ENCODE measurements around the gene C2orf49.

Gene C2orf49

DNA sequence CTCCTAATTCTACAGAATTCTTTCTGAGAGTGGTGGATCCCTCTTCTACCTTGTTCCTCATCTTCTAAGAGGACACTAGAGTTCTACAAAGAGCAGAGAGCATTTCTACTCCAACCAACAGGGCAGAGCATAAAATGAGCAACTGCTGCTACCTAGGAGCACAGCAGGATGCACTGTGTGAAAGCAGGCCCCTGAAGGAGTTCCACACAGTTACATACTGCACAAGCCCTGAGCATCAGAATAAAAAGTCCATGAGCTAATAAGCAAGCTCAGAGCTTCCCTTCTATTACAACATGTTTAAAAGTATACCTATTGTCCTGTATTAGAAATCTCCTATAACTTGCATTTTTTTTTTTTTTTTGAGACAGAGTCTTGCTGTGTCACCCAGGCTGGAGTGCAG lies 53.1 kb downstream of the C2orf49 start:
- Histone ChIP-seq H3K9me3 (ENCODE audit: insufficient read depth, low read length, severe bottlenecking) (no peaks in the 10 kb centered on the region), H3K27ac (ENCODE audit: low read length) (no peak overlapping the region), H3K79me2 (ENCODE audit: insufficient read depth, low read length) (no peaks in the 10 kb centered on the region), H3K36me3 (ENCODE audit: insufficient read depth, low read length) (no peaks in the 10 kb centered on the region), H3K4me3 (ENCODE audit: low read depth in 1 of 2, low read length in 2 of 2) (no peak overlapping the region), H3K9ac (ENCODE audit: low read depth, low read length) (no peak overlapping the region), H4K20me1 (ENCODE audit: insufficient read depth, low read length) (no peaks in the 10 kb centered on the region), H2AFZ (ENCODE audit: low read depth, low read length) (no peak overlapping the region), H3K27me3 (ENCODE audit: insufficient read depth, low read length, poor library complexity) (no peaks in the 10 kb centered on the region), H3K4me2 (ENCODE audit: insufficient read depth, low read length) (no peak overlapping the region), H3K4me1 (ENCODE audit: insufficient read depth, low read length) (no peaks in the 10 kb centered on the region)
- no peak for TF ChIP-seq EZH2 (IDR thresholded peaks at IDR 0.05; ENCODE audit: borderline replicate concordance, low read depth, low read length, severe bottlenecking)
- no peak for TF ChIP-seq CTCF (IDR thresholded peaks at IDR 0.05; ENCODE audit: borderline replicate concordance, extremely low read depth, low read length, poor library complexity, severe bottlenecking)
- DNase-seq (no peak), ATAC-seq (ENCODE audit: insufficient read depth, low read depth) (no peak)

- no peak overlapping the region for H3K9ac ChIP-seq (ENCODE audit: low read depth, low read length)
- H3K4me2 ChIP-seq (ENCODE audit: insufficient read depth, low read length), result no peak overlapping the region
- ATAC-seq (ENCODE audit: insufficient read depth, low read depth), result no peak
- no peak overlapping the region for H2AFZ ChIP-seq (ENCODE audit: low read depth, low read length)
- no peaks in the 10 kb centered on the region for H3K4me1 ChIP-seq (ENCODE audit: insufficient read depth, low read length)
- TF ChIP-seq EZH2 (IDR thresholded peaks at IDR 0.05; ENCODE audit: borderline replicate concordance, low read depth, low read length, severe bottlenecking), result no peak
- TF ChIP-seq CTCF (IDR thresholded peaks at IDR 0.05; ENCODE audit: borderline replicate concordance, extremely low read depth, low read length, poor library complexity, severe bottlenecking), result no peak
- no peak overlapping the region for H3K27ac ChIP-seq (ENCODE audit: low read length)
- H3K9me3 ChIP-seq (ENCODE audit: insufficient read depth, low read length, severe bottlenecking), result no peaks in the 10 kb centered on the region
- DNase-seq, result no peak
- H3K27me3 ChIP-seq (ENCODE audit: insufficient read depth, low read length, poor library complexity), result peaks cover 3% of the 10 kb centered on the region
- no peaks in the 10 kb centered on the region for H3K36me3 ChIP-seq (ENCODE audit: insufficient read depth, low read length)
- no peak overlapping the region for H3K4me3 ChIP-seq (ENCODE audit: low read depth in 1 of 2, low read length in 2 of 2)
- H3K79me2 ChIP-seq (ENCODE audit: insufficient read depth, low read length), result no peaks in the 10 kb centered on the region
- no peaks in the 10 kb centered on the region for H4K20me1 ChIP-seq (ENCODE audit: insufficient read depth, low read length)
Observed at GRCh38 chr2:105391058-105391627, 53.8 kb downstream of the C2orf49 start.

DNA sequence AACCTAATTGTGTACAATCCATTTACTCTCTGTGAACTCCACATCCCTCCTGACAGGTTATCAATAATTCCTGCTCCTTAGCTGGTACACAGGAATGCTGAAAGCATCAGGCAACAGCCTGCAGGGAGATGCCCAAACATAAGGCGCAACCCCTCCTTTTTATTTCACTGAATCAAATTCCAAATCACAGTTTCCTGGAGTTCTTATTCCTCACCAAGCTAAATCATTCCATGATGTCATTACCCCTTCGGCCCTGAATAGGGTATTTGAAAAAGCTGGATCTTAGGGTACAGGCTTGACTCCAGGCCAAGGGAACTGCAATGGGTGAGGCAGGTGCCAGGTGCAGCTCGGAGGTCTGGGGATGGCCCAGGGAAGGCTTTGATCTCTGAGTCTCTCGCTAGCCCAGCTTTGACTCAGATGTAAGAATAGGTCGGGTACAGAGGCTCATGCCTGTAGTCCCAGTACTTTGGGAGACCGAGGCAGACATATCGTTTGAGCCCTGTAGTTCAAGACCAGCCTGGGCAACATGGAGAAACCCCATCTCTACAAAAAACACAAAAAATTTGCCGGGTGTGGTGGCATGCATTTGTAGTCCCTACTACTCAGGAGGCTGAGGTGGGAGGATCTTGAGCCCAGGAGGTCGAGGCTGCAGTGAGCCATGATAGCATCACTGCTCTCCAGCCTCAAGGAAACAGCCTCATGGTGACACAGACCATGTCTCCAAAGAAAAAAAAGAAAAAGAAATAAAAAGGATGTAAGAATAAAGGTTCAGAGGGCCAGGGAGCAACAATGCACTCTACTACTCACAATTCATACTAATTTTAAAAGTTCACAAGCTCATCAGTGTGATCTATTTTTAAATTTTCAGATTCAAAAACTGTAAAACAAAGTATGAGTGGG lies 54.7 kb downstream of the C2orf49 start:
- Histone ChIP-seq H3K4me2 (ENCODE audit: insufficient read depth, low read length) (no peak overlapping the region), H4K20me1 (ENCODE audit: insufficient read depth, low read length) (no peaks in the 10 kb centered on the region), H3K9me3 (ENCODE audit: insufficient read depth, low read length, severe bottlenecking) (no peaks in the 10 kb centered on the region), H3K4me3 (ENCODE audit: low read depth in 1 of 2, low read length in 2 of 2) (no peak overlapping the region), H3K9ac (ENCODE audit: low read depth, low read length) (no peak overlapping the region), H3K4me1 (ENCODE audit: insufficient read depth, low read length) (no peaks in the 10 kb centered on the region), H3K27ac (ENCODE audit: low read length) (no peak overlapping the region), H3K79me2 (ENCODE audit: insufficient read depth, low read length) (no peaks in the 10 kb centered on the region), H2AFZ (ENCODE audit: low read depth, low read length) (no peak overlapping the region), H3K27me3 (ENCODE audit: insufficient read depth, low read length, poor library complexity) (peaks cover 3% of the 10 kb centered on the region), H3K36me3 (ENCODE audit: insufficient read depth, low read length) (no peaks in the 10 kb centered on the region)
- TF ChIP-seq CTCF (IDR thresholded peaks at IDR 0.05; ENCODE audit: borderline replicate concordance, extremely low read depth, low read length, poor library complexity, severe bottlenecking), result no peak
- no peak for TF ChIP-seq EZH2 (IDR thresholded peaks at IDR 0.05; ENCODE audit: borderline replicate concordance, low read depth, low read length, severe bottlenecking)
- DNase-seq, result no peak
- no peak for ATAC-seq (ENCODE audit: insufficient read depth, low read depth)

All from DND-41 (cell line).